ENCODE measurements around the gene SMAD3. TPM values are rescaled to one million over a fixed set of nuclear protein-coding genes. Genes with fewer than 3 reads are reported as not detected.
A peak's percentile ranks its signal among the peaks of the same experiment; 100 is the strongest.

SMAD3 gene
- total RNA-seq, 1 donor from 2014 or later: 18.8 TPM

DNA sequence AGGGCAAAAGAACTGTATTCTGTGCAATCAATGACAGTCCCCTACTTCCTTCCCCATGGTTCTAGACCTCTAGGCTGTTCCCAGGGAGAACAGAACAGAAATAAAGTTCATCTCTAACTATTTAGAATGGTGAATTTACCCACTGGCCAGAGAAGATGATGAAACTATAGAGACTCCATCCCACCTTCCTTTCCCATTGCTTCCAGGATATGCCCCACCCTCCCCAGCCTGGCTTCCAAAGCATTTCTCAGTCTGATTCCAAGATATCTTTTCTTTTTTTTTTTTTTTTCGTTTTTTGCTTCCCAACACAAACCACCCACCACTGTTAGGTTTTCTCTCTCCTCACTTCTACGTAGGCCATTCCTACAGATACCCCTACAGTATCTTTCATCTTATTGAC lies 25.1 kb upstream of the SMAD3 start:
- peaks cover 24% of the 10 kb centered on the region for H3K4me1 ChIP-seq
- DNase-seq: no peak
- intact Hi-C loops (cut with micrococcal nuclease): no loop called here
- H3K36me3 ChIP-seq: no peaks in the 10 kb centered on the region
- H3K4me3 ChIP-seq: no peak overlapping the region
- H3K27ac ChIP-seq (replicated peaks): no peak overlapping the region
- no peaks in the 10 kb centered on the region for H3K9me3 ChIP-seq (replicated peaks)
- TF ChIP-seq, protein P1, sequence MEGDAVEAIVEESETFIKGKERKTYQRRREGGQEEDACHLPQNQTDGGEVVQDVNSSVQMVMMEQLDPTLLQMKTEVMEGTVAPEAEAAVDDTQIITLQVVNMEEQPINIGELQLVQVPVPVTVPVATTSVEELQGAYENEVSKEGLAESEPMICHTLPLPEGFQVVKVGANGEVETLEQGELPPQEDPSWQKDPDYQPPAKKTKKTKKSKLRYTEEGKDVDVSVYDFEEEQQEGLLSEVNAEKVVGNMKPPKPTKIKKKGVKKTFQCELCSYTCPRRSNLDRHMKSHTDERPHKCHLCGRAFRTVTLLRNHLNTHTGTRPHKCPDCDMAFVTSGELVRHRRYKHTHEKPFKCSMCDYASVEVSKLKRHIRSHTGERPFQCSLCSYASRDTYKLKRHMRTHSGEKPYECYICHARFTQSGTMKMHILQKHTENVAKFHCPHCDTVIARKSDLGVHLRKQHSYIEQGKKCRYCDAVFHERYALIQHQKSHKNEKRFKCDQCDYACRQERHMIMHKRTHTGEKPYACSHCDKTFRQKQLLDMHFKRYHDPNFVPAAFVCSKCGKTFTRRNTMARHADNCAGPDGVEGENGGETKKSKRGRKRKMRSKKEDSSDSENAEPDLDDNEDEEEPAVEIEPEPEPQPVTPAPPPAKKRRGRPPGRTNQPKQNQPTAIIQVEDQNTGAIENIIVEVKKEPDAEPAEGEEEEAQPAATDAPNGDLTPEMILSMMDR (IDR thresholded peaks at IDR 0.05; ENCODE audit: borderline replicate concordance): no peak
- no peaks in the 10 kb centered on the region for H3K27me3 ChIP-seq (ENCODE audit: low read depth)

DNA sequence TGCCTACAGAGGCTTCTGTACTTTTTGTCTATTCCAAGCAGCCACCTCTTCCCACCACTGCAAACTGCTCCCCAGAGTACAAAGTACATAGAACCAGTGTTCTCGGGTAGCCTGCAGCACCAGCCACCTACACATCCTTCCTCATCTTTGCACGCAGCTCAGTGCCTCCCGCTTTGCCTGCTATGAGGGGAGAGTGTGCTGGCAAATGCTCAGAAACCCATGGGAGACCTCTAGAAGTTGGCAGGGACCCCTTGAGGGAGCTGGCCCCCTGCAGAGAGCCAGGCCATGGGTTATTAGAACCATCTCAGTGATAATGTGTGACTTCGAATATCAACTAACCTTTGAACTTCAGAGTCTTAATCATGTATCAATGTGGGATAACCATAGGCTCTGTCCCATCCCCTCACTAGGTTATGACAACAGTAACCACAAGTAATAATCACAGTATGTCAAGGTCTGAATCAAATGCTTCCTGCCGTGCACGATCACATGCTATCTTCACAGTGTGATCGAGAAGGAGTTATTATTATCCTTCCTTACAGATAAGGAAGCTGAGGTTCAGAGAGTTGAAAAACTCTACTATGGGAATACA lies 22.8 kb upstream of the SMAD3 start:
- intact Hi-C loops (cut with micrococcal nuclease): no loop called here

DNA sequence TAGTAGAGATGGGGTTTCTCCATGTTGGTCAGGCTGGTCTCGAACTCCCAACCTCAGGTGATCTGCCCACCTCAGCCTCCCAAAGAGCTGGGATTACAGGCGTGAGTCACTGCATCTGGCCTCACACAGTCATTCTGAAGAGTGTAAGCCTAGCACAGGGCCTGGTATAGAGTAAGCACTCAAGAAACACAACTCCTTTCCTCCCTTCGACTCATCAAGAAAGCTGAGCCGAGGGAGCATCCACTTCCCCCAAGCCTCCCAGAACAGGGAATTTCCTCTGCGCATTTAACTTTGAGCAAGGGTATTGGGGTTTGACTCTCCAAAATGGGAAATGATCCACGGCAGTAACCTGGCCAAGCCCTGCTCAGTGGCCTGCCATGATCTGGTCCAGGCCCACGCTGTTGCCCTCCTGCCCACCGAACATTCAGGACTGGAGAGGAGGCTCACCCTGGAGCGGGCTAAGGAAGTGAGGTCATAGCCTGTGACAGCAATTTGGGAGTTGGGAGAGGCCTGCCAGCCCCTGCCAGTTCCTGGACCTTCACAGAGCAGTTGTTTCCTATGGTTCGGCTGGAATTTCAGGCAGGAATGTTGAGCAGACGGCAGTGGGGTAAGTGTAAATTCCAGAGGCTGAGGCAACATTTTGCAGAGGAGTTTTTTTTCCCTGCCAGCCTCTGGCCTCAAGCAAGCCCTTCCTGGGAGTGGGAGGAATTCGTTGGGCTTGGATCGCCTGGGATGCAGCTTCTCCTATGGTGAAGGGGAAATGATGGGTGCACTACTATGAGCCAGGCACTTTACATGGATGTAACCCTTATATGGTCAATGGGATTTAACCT lies 21.2 kb upstream of the SMAD3 start:
- H3K36me3 ChIP-seq: no peaks in the 10 kb centered on the region
- peaks cover 38% of the 10 kb centered on the region for H3K4me1 ChIP-seq
- TF ChIP-seq, protein P1 (IDR thresholded peaks at IDR 0.05; ENCODE audit: borderline replicate concordance): no peak
- DNase-seq: no peak
- no peak overlapping the region for H3K27ac ChIP-seq (replicated peaks)
- no peaks in the 10 kb centered on the region for H3K9me3 ChIP-seq (replicated peaks)
- intact Hi-C loops (cut with micrococcal nuclease): no loop called here
- H3K4me3 ChIP-seq: no peak overlapping the region
- H3K27me3 ChIP-seq (ENCODE audit: low read depth): no peaks in the 10 kb centered on the region

More for the DNA sequence above, 22.8 kb upstream of the SMAD3 start:
- Histone ChIP-seq H3K4me3 (no peak overlapping the region), H3K27me3 (ENCODE audit: low read depth) (no peaks in the 10 kb centered on the region), H3K27ac (replicated peaks) (no peak overlapping the region), H3K9me3 (replicated peaks) (no peaks in the 10 kb centered on the region), H3K4me1 (peaks cover 24% of the 10 kb centered on the region), H3K36me3 (no peaks in the 10 kb centered on the region)
- DNase-seq: no peak
- TF ChIP-seq, protein P1 (IDR thresholded peaks at IDR 0.05; ENCODE audit: borderline replicate concordance): no peak

DNA sequence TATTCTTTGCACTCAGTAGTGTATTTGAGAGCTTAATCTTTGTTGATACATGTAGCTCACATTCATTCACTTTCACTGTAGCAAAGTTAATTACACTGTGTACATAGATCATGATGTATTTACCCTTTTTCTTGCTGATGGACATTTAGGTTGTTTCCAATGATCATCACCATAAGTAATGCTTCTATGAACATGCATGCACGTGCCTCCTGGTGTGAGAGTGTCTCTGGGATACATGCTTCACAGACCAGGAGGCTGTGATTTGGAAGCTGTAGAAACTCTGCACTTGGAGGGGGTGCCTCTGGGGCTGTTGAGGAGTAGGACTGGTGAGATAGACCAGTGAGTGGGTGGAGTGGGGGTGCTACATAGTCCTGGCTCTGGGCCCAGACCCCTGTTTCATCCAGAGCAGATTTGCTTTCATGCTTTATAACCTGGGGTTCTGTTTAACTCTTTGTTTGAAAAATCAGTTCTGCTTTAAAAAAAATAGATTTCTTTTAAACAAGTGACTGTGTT lies 18.2 kb upstream of the SMAD3 start:
- Histone ChIP-seq H3K27me3 (ENCODE audit: low read depth) (no peaks in the 10 kb centered on the region), H3K4me3 (no peak overlapping the region), H3K9me3 (replicated peaks) (no peaks in the 10 kb centered on the region), H3K27ac (replicated peaks) (no peak overlapping the region), H3K4me1 (peaks cover 33% of the 10 kb centered on the region), H3K36me3 (no peaks in the 10 kb centered on the region)
- intact Hi-C loops (cut with micrococcal nuclease): no loop called here
- DNase-seq: no peak
- TF ChIP-seq, protein P1 (IDR thresholded peaks at IDR 0.05; ENCODE audit: borderline replicate concordance): no peak

DNA sequence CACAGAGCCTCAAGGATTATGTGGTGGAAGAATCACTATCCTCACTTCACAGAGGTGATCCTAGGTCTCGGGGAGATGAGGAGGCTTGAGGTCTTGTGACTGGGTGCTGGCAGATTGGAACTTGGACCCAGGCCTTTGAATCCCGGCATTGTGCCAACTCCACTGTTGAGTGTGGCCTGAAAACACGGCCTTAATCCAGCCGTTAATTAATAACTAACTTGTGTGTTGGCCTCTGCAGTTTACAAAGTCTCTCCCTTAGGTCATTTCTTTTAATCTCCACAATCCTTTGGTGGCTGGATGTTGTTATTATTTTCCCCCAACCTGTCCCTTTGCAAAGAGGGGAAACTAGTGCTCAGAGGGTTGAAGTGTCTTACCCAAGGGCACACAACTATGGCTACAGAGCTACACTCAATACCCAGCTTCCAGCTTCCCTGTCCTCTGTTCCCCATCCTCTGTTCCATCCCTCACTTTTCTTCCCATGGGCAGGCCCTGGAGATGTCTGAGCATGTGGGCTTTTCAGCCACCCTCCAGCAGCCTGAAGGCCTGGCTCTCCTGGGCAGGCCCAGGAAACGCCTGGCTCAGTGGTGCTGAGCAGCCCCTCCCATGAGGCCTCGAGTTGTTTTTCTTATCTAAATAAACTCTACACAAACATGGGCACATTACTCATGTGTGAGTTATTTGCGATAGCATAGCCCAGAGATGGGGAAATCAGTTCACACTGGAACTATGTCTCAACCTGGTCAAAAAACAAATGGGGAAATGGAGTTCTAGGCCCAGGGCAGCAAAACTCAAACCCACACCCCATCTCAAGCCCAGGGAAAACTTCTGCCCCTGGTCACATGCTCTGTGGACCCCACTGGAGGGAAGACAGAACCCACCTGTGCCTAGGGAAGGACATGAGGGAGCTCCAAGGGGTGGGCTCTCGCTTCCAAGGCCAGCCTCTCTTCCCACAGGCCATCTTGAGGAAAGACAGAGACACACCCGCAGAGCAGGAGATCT lies 16.8 kb upstream of the SMAD3 start:
- Histone ChIP-seq H3K27me3 (ENCODE audit: low read depth) (no peaks in the 10 kb centered on the region), H3K4me1 (peaks cover 27% of the 10 kb centered on the region), H3K27ac (replicated peaks) (no peak overlapping the region), H3K9me3 (replicated peaks) (no peaks in the 10 kb centered on the region), H3K36me3 (no peaks in the 10 kb centered on the region), H3K4me3 (no peak overlapping the region)
- TF ChIP-seq, protein P1 (IDR thresholded peaks at IDR 0.05; ENCODE audit: borderline replicate concordance): no peak
- intact Hi-C loops (cut with micrococcal nuclease): no loop called here
- peak; percentile 22 for DNase-seq

Measured in left ventricle myocardium inferior (tissue), 1 donor.